K562 (cell line): ENCODE measurements around the gene COL1A2. TPM values are rescaled to one million over a fixed set of nuclear protein-coding genes. Genes with fewer than 3 reads are reported as not detected.

ENCODE experiments used
- ATAC-seq: fragments of 200-7000 bp; cut with Tn5 transposase; 3 replicates; pipeline ENCODE4 v1.9.1; 2020; ENCODE audit warnings: moderate library complexity
- BruUV-seq: library from RNA; stranded (reverse); fragments of 400-500 nt; replicated peaks from 2 replicates; lab custom pipeline; 2021; lab: Mats Ljungman, UMichigan
- CTCF ChIA-PET: fragments of 300-600 bp; formaldehyde crosslinking; extraction: SDS; loops from one replicate; lab custom pipeline; 2021; ENCODE audit warnings: low intra/inter-chr PET ratio; lab: Yijun Ruan, JAX
- POLR2A ChIA-PET: fragments of 300-600, 350-650 bp; sonication (Branson Sonifier 250); formaldehyde crosslinking; extraction: SDS; loops from one replicate; lab custom pipeline; 2021; ENCODE audit warnings: antibody characterized with exemption, inconsistent platforms; lab: Yijun Ruan, JAX
- DNase-seq, 4 experiments: peaks; one replicate each; pipeline versions ENCODE4 v3.0.0 to v3.0.0-alpha.2; 2011 to 2018; ENCODE audit warnings: low spot score in 3 of 4, mixed read lengths in 3 of 4; ENCODE audit errors: extremely low read depth in 1 of 4
- FAIRE-seq: peaks from 2 replicates; lab custom pipeline; 2011; peaks lifted over from hg19 to GRCh38; lab: Jason Lieb, UNC
- H2AFZ ChIP-seq: 2 replicates; pipeline ENCODE4 v1.6.0; 2011; ENCODE audit warnings: low read depth, low read length, control low read depth, inconsistent platforms
- H3K27ac ChIP-seq: fragments of 200-600 bp; 3 replicates; pipeline ENCODE4 v1.8.0; 2011; ENCODE audit warnings: low read depth, mild to moderate bottlenecking, control low read depth, inconsistent platforms, low read length, moderate library complexity, mixed read lengths; ENCODE audit errors: extremely low read depth
- H3K27me3 ChIP-seq, 2 experiments: fragments of 300-600 bp in 1 of 2; 2 replicates in 1 of 2; 3 replicates in 1 of 2; pipeline versions ENCODE4 v1.6.0 to v1.8.0; 2011; ENCODE audit warnings: inconsistent platforms in 2 of 2, low read length in 2 of 2, mild to moderate bottlenecking in 1 of 2, mixed read lengths in 1 of 2, moderate library complexity in 1 of 2; ENCODE audit not compliant: control insufficient read depth in 2 of 2, insufficient read depth in 2 of 2
- H3K36me3 ChIP-seq: fragments of 300-600 bp; 3 replicates; pipeline ENCODE4 v1.8.0; 2011; ENCODE audit warnings: mild to moderate bottlenecking, low read length, inconsistent platforms; ENCODE audit not compliant: control insufficient read depth, insufficient read depth
- H3K4me1 ChIP-seq, 2 experiments: fragments of 200-600 bp in 1 of 2; replicated peaks in 1 of 2; 2 replicates in 1 of 2; 3 replicates in 1 of 2; pipeline versions ENCODE4 v1.5.1 to v1.8.0; 2011; ENCODE audit warnings: inconsistent platforms in 2 of 2, low read length in 2 of 2, mild to moderate bottlenecking in 1 of 2, mixed read lengths in 1 of 2, moderate library complexity in 1 of 2; ENCODE audit not compliant: control insufficient read depth in 2 of 2, insufficient read depth in 2 of 2
- H3K4me2 ChIP-seq: 2 replicates; pipeline ENCODE4 v1.6.1; 2011; ENCODE audit warnings: low read length, control low read depth, inconsistent platforms, mixed read lengths; ENCODE audit not compliant: insufficient read depth
- H3K4me3 ChIP-seq: fragments of 200-600 bp; sonication (generic), shearing (Covaris generic); 2 replicates; pipeline ENCODE4 v1.5.1; 2016; ENCODE audit warnings: control low read depth, inconsistent platforms
- H3K79me2 ChIP-seq: fragments of 200-600 bp; 3 replicates; pipeline ENCODE4 v1.8.0; 2011; ENCODE audit warnings: low read length, inconsistent platforms; ENCODE audit not compliant: control insufficient read depth, insufficient read depth
- H3K9ac ChIP-seq, 2 experiments: 2 replicates each; pipeline versions ENCODE4 v1.6.0 to v1.6.1; 2011; ENCODE audit warnings: low read depth in 2 of 2, low read length in 2 of 2, control low read depth in 1 of 2, inconsistent platforms in 1 of 2, mild to moderate bottlenecking in 1 of 2, mixed read lengths in 1 of 2; ENCODE audit not compliant: insufficient read depth in 1 of 2
- H3K9me1 ChIP-seq: one replicate; pipeline ENCODE4 v1.6.0; 2011; ENCODE audit warnings: inconsistent platforms, mild to moderate bottlenecking, low read length, moderate library complexity; ENCODE audit not compliant: control insufficient read depth, insufficient read depth
- H3K9me3 ChIP-seq: replicated peaks from 2 replicates; pipeline ENCODE4 v1.5.1; 2011; ENCODE audit warnings: low read depth, low read length, inconsistent platforms; ENCODE audit not compliant: control insufficient read depth, insufficient read depth
- H4K20me1 ChIP-seq: replicated peaks from 2 replicates; pipeline ENCODE4 v1.6.1; 2011; ENCODE audit warnings: low read length, inconsistent platforms, mixed read lengths; ENCODE audit not compliant: control insufficient read depth, insufficient read depth
- GTF2A2 ChIP-seq: IDR thresholded peaks from 2 replicates; pipeline ENCODE4 v1.6.1; 2016; ENCODE audit warnings: mild to moderate bottlenecking, missing genetic modification characterization, missing compliant biosample characterization
- MAFK ChIP-seq: IDR thresholded peaks from 2 replicates; pipeline ENCODE4 v1.6.1; 2011; ENCODE audit warnings: low read length, improper control_type of control experiment
- PATZ1 ChIP-seq: fragments of 250-450 bp; sonication (Bioruptor Pico); IDR thresholded peaks from 2 replicates; pipeline ENCODE4 v1.5.0; 2020; ENCODE audit warnings: mild to moderate bottlenecking, borderline replicate concordance
- TBL1XR1 ChIP-seq, 2 experiments: IDR thresholded peaks; 2 replicates each; pipeline ENCODE4 v1.6.1; 2012; ENCODE audit warnings: improper control_type of control experiment in 2 of 2, low read length in 2 of 2, mild to moderate bottlenecking in 1 of 2
- TCF7 ChIP-seq: sonication (generic); IDR thresholded peaks from 2 replicates; pipeline ENCODE4 v1.6.1; 2016; ENCODE audit warnings: antibody characterized with exemption, borderline replicate concordance
- TEAD4 ChIP-seq, 2 experiments: sonication (generic) in 1 of 2; formaldehyde crosslinking in 1 of 2; IDR thresholded peaks; 2 replicates each; pipeline versions ENCODE4 v1.6.1 to v1.8.0; 2012 to 2022; ENCODE audit warnings: borderline replicate concordance in 1 of 2, inconsistent platforms in 1 of 2, low read length in 1 of 2, mild to moderate bottlenecking in 1 of 2, missing genetic modification reagents in 1 of 2
- ZBTB17 ChIP-seq: fragments of 450-650 bp; formaldehyde crosslinking; IDR thresholded peaks from 2 replicates; pipeline ENCODE4 v1.4.0; 2020; ENCODE audit warnings: mild to moderate bottlenecking
- ZC3H4 ChIP-seq: sonication (generic); formaldehyde crosslinking; IDR thresholded peaks from 2 replicates; pipeline ENCODE4 v1.9.0; 2021; ENCODE audit warnings: missing genetic modification reagents, borderline replicate concordance
- ZFP91 ChIP-seq: sonication (generic); formaldehyde crosslinking; IDR thresholded peaks from 2 replicates; pipeline ENCODE4 v1.8.0; 2022; ENCODE audit warnings: mild to moderate bottlenecking, missing genetic modification reagents
- ZNF121 ChIP-seq: sonication (generic); formaldehyde crosslinking; conservative IDR thresholded peaks from 2 replicates; pipeline ENCODE4 v1.8.0; 2022; ENCODE audit warnings: missing genetic modification reagents
- ZNF140 ChIP-seq: fragments of 250-450 bp; sonication (Bioruptor Pico); IDR thresholded peaks from 2 replicates; pipeline ENCODE4 v1.8.0; 2021; ENCODE audit warnings: moderate library complexity, mild to moderate bottlenecking, inconsistent platforms
- ZNF232 ChIP-seq: sonication (generic); formaldehyde crosslinking; IDR thresholded peaks from 2 replicates; pipeline ENCODE4 v1.8.0; 2022; ENCODE audit warnings: mild to moderate bottlenecking, missing genetic modification reagents
- WGBS: fragments of 100-300 bp; shearing (Covaris generic); methylation state at CpG from one replicate; pipeline ENCODE4 v1.1.6; 2016; ENCODE audit warnings: low coverage, mixed read lengths; ENCODE audit not compliant: insufficient coverage; ENCODE audit errors: missing lambda C conversion rate; 5-methylcytosine and 5-hydroxymethylcytosine counted together
- in situ Hi-C: fragments of 300-500 bp; cut with MboI; formaldehyde crosslinking; loops from 4 replicates; pipeline ENCODE4 v1.15.0; 2018; ENCODE audit warnings: inconsistent platforms, mixed read lengths
- intact Hi-C: fragments of 100-400 bp; cut with micrococcal nuclease; formaldehyde crosslinking; loops from 2 replicates; pipeline ENCODE4 v1.14.2; 2022
- polyA plus RNA-seq, 8 experiments: library from polyadenylated mRNA; depleted of rRNA in 4 of 8; stranded (reverse) in 5 of 8; unstranded in 3 of 8; fragments of >200 nt; fragmentation: Nextera tagmentation in 2 of 8; fragmentation: Illumina TruSeq in 1 of 8; extraction: Ambion mirVana in 2 of 8; extraction: Trizol in 1 of 8; gene quantifications; 2 replicates each; pipeline versions ENCODE4 v1.2.1 to v1.2.3, GENCODE V29; 2011 to 2014; ENCODE audit warnings: inconsistent platforms in 1 of 8, missing spikeins in 1 of 8
- total RNA-seq, 7 experiments: library from RNA; depleted of rRNA in 6 of 7; stranded (reverse); fragments of >200 nt in 6 of 7; fragmentation: Illumina TruSeq in 2 of 7; extraction: Trizol in 2 of 7; gene quantifications; 2 replicates each; pipeline versions ENCODE4 v1.2.1 to v1.2.3, GENCODE V29; 2011 to 2021; ENCODE audit warnings: low replicate concordance in 1 of 7

Gene COL1A2
- total and polyA plus RNA-seq, 9 of the 15 experiments (the other 6 are each of a cell fraction or from before 2014, with no cell fraction given), result 0.94 to 11.6 (median 1.7) TPM

GRCh38 chr7:94368371-94368791, 26.3 kb upstream of the COL1A2 start:
- no peak overlapping the region for H3K27ac ChIP-seq
- H3K4me1 ChIP-seq, result no peaks in the 10 kb centered on the region
- BruUV-seq, result no TSS peak
- in situ Hi-C loops (no loop called here), intact Hi-C loops (no loop called here)
- no peaks in the 10 kb centered on the region for H3K9me3 ChIP-seq
- H3K9me1 ChIP-seq, result no peaks in the 10 kb centered on the region
- FAIRE-seq, result peak; percentile 23
- H3K79me2 ChIP-seq, result no peaks in the 10 kb centered on the region
- no peaks in the 10 kb centered on the region for H3K27me3 ChIP-seq
- H3K4me2 ChIP-seq, result no peak overlapping the region
- no peak for DNase-seq
- no peak for ATAC-seq
- ChIA-PET POLR2A (no interaction called here), CTCF (no interaction called here)
- no peak overlapping the region for H3K4me3 ChIP-seq
- TF ChIP-seq ZNF232 (CRISPR knock-in tag) (no peak), MAFK (no peak), TEAD4 (IDR thresholded peaks at IDR 0.05; ENCODE audit: low read length) (no peak), TEAD4 (CRISPR knock-in tag; IDR thresholded peaks at IDR 0.05; ENCODE audit: borderline replicate concordance) (no peak), TBL1XR1 (IDR thresholded peaks at IDR 0.05; ENCODE audit: low read length in 2 of 2) (no peak), GTF2A2 (no peak)
- H4K20me1 ChIP-seq, result no peaks in the 10 kb centered on the region
- H3K36me3 ChIP-seq, result no peaks in the 10 kb centered on the region
- WGBS, result 2% methylated on average over 5 of the region's 5 CpGs
- H2AFZ ChIP-seq, result no peak overlapping the region
- no peak overlapping the region for H3K9ac ChIP-seq

- Histone ChIP-seq H3K27ac (no peak overlapping the region), H3K9ac (no peak overlapping the region), H2AFZ (no peak overlapping the region), H3K9me3 (no peaks in the 10 kb centered on the region), H3K4me3 (no peak overlapping the region), H3K27me3 (no peaks in the 10 kb centered on the region), H4K20me1 (no peaks in the 10 kb centered on the region), H3K4me1 (no peaks in the 10 kb centered on the region), H3K79me2 (no peaks in the 10 kb centered on the region), H3K36me3 (no peaks in the 10 kb centered on the region), H3K9me1 (no peaks in the 10 kb centered on the region), H3K4me2 (no peak overlapping the region)
- 0% methylated on average over 2 of the region's 2 CpGs for WGBS
- CTCF ChIA-PET, result no interaction called here
- intact Hi-C loops, result no loop called here
- FAIRE-seq, result no peak
- peak; percentile 69; the same call in 1 of the 3 replicates for ATAC-seq
- POLR2A ChIA-PET, result no interaction called here
- BruUV-seq, result no TSS peak
- in situ Hi-C loops, result no loop called here
- no peak for DNase-seq
- no peak for TF ChIP-seq ZNF121 (CRISPR knock-in tag)
- no peak for TF ChIP-seq ZC3H4
- no peak for TF ChIP-seq ZNF140 (CRISPR knock-in tag)
- no peak for TF ChIP-seq PATZ1 (CRISPR knock-in tag)
- no peak for TF ChIP-seq TCF7
- TF ChIP-seq ZFP91, result no peak
- TF ChIP-seq ZBTB17 (CRISPR knock-in tag), result no peak
These were observed 20.5 kb upstream of the COL1A2 start for GRCh38 chr7:94374231-94374630.
